Anterior cingulate cortex (tissue), 58 donors: ENCODE data around the gene DET1.
A peak's percentile ranks its signal among the peaks of the same experiment; 100 is the strongest.
"Not testable (repeated sequence)": the region's sequence is repeated elsewhere in the genome, so short reads cannot be mapped to it uniquely, and the experiment has no call there.

Experiments
- DNase-seq, 58 donors: peaks; one replicate each; lab custom pipeline; 2025; lab: John Stamatoyannopoulos, UW

Gene DET1

DNA sequence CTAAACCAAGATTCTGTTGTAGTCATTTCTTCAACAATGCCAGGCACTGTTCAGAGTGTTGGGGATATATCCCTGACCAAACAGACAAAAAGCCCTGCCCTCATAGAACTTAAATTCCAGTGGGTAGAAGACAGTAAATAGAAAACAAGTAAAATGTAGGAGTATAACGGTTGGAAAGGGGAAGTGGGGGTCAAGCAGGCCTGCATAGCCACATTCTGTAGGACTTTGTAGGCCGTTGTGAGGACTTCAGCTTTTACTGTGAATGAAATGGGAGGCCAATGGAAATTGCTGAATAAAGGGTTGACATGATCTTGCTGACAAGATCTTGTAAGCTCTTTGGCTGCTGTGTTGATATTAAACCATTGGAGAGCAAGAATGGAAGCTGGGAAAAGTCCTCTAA is 77.2 kb downstream of the DET1 start:
- no peak for DNase-seq

- DNase-seq, result not testable (repeated sequence)
Observed at GRCh38 chr15:88468721-88469120, 77.8 kb downstream of the DET1 start.

DNA sequence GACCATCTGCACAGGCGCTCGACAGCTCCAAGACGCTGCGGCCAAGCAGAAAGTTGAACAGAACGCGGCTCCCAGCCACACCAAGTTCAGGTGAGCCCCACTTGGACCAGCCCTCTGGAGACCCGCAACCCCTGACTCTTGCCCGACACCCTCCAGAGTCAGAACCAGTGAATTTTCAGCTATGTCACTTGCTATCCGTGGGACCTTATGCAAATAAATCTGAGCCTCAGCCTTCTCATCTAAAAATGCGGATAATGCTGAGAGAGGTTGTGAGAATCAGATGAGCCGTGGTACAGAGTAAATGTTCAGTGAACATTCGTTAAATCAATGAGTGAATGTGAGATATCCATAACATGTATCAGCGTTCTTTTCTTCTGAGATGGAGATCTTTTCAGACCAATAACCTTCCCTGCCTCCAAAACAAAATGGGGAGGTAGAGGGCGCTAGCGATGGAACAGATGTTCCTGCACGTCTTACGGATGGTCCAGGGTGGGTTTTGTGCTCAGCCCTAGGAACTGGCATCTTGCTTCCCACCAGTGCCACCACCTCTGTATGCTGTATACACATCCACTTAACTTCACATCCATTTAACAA is 78.4 kb downstream of the DET1 start:
- no peak for DNase-seq

- peak in 57 of 58 donors; percentile 57 to 93 (median 85) for DNase-seq
Observed at GRCh38 chr15:88467073-88467934, 79.2 kb downstream of the DET1 start, which contains the start of the genes MRPL46 and MRPS11. Gene MRPL46, minus strand, starts transcription at chr15:88467388. Its CDS starts 11 bp downstream, at chr15:88467377. Gene MRPS11, plus strand, starts transcription at chr15:88467708. Its CDS starts 10 bp downstream, at chr15:88467718.

- DNase-seq, result no peak
Observed at GRCh38 chr15:88465633-88466224, 80.8 kb downstream of the DET1 start.

- no peak for DNase-seq
Observed at GRCh38 chr15:88463870-88464532, 82.5 kb downstream of the DET1 start.
